ENCODE data around the gene GNB5. TPM values are rescaled to one million over a fixed set of nuclear protein-coding genes. Genes with fewer than 3 reads are reported as not detected.
A peak's percentile ranks its signal among the peaks of the same experiment; 100 is the strongest.

Gene GNB5
- total RNA-seq, 1 experiment from 2014 or later, result 58.7 TPM

GRCh38 chr15:52066842-52067544 lies 124.2 kb downstream of the GNB5 start:
- ChIA-PET CTCF (interaction anchor here (1.4 kb wide), 1 partner anchor 12 kb away, joined by 4 read pairs; no protein-coding TSS in a partner anchor), POLR2A (no interaction called here)
- intact Hi-C loops (cut with micrococcal nuclease; ENCODE audit: unreplicated experiment), result no loop called here
- Histone ChIP-seq H3K4me1 (ENCODE audit: control insufficient read depth, insufficient read depth, low read length) (peaks cover 15% of the 10 kb centered on the region; the same call in 1 of the 2 replicates), H3K9me3 (ENCODE audit: control insufficient read depth, insufficient read depth, low read depth, low read length) (no peaks in the 10 kb centered on the region), H3K27me3 (ENCODE audit: control insufficient read depth, insufficient read depth, low read length) (no peaks in the 10 kb centered on the region), H3K4me3 (ENCODE audit: low read depth in 2 of 2, low read length in 2 of 2) (no peak overlapping the region), H3K36me3 (ENCODE audit: control insufficient read depth, insufficient read depth, low read length) (no peaks in the 10 kb centered on the region), H3K27ac (ENCODE audit: low read length) (no peak overlapping the region)
- no peak for TF ChIP-seq POLR2AphosphoS5 (IDR thresholded peaks at IDR 0.05; ENCODE audit: low read depth, low read length)
- peak; percentile 88 for TF ChIP-seq TCF7L2 (IDR thresholded peaks at IDR 0.05; ENCODE audit: low read depth, low read length)
- in situ Hi-C loops (cut with HindIII; ENCODE audit: low pct_unique_long_range_greater_than_20kb, low sequenced_read_pairs), result no loop called here
- DNase-seq (ENCODE audit: low read depth, low spot score) (no peak), ATAC-seq (0 out of 2 replicates have a peak, but pooled peaks have one; percentile 17)
- no TSS peak for BruUV-seq (replicated peaks)

Other genes with a start within 250 kb of the GNB5 start
- 30.1 TPM for gene LEO1, start 219.6 kb downstream of the GNB5 start, total RNA-seq (2021; ENCODE audit: unreplicated experiment)
- 66.6 TPM for gene MAPK6, start 172.2 kb downstream of the GNB5 start, total RNA-seq (2021; ENCODE audit: unreplicated experiment)
- gene BCL2L10, start 78.6 kb downstream of the GNB5 start, total RNA-seq (2021; ENCODE audit: unreplicated experiment), result 0.54 TPM
- gene MYO5C, start 104.4 kb upstream of the GNB5 start, total RNA-seq (2021; ENCODE audit: unreplicated experiment), result 28.2 TPM

All from Panc1 (cell line).